NK-92 (cell line): Measurements from ENCODE around the gene CRPPA.
"Not testable (repeated sequence)": the region's sequence is repeated elsewhere in the genome, so short reads cannot be mapped to it uniquely, and the experiment has no call there.

Experiments used
- DNase-seq: peaks from one replicate; lab custom pipeline; 2025; ENCODE audit not compliant: unreplicated experiment; lab: John Stamatoyannopoulos, UW

CRPPA gene

GRCh38 chr7:16421333-16422102 lies at the start of gene CRPPA:
Gene CRPPA (minus strand): TSS chr7:16421538. CDS start chr7:16421322, 216 bp downstream.
- no peak for DNase-seq

- DNase-seq = no peak
These were observed 44.4 kb upstream of the CRPPA start, which contains the start of gene SOSTDC1 for GRCh38 chr7:16465469-16466361. Gene SOSTDC1 (minus strand): TSS chr7:16465738. CDS start chr7:16465668, 70 bp downstream.

GRCh38 chr7:16463949-16464715 lies 42.8 kb upstream of the CRPPA start:
- DNase-seq = no peak

- DNase-seq = no peak
These were observed 42.2 kb upstream of the CRPPA start for GRCh38 chr7:16463520-16463919.

- no peak for DNase-seq
These were observed 41.1 kb upstream of the CRPPA start for GRCh38 chr7:16462431-16462889.

- no peak for DNase-seq
These were observed 39.6 kb upstream of the CRPPA start for GRCh38 chr7:16460789-16461493.

- not testable (repeated sequence) for DNase-seq
These were observed 35.0 kb upstream of the CRPPA start for GRCh38 chr7:16456303-16456702.

- DNase-seq = no peak
These were observed 34.3 kb upstream of the CRPPA start for GRCh38 chr7:16455591-16455990.

GRCh38 chr7:16450366-16450765 lies 29.0 kb upstream of the CRPPA start:
- no peak for DNase-seq

GRCh38 chr7:16447876-16448275 lies 26.5 kb upstream of the CRPPA start:
- no peak for DNase-seq

GRCh38 chr7:16446508-16446907 lies 25.2 kb upstream of the CRPPA start:
- DNase-seq = no peak

GRCh38 chr7:16443871-16444270 lies 22.5 kb upstream of the CRPPA start:
- DNase-seq = not testable (repeated sequence)

GRCh38 chr7:16438988-16439387 lies 17.6 kb upstream of the CRPPA start:
- no peak for DNase-seq

GRCh38 chr7:16436306-16436705 lies 15.0 kb upstream of the CRPPA start:
- no peak for DNase-seq

- no peak for DNase-seq
These were observed 12.3 kb upstream of the CRPPA start for GRCh38 chr7:16433568-16434122.

GRCh38 chr7:16432425-16432731 lies 11.0 kb upstream of the CRPPA start:
- no peak for DNase-seq

GRCh38 chr7:16431646-16432424 lies 10.5 kb upstream of the CRPPA start:
- DNase-seq = no peak

GRCh38 chr7:16430133-16430532 lies 8.8 kb upstream of the CRPPA start:
- no peak for DNase-seq

- DNase-seq = no peak
These were observed 7.3 kb upstream of the CRPPA start for GRCh38 chr7:16428672-16429071.

- DNase-seq = no peak
These were observed 6.8 kb upstream of the CRPPA start for GRCh38 chr7:16428182-16428581.
